ENCODE results near the gene BEST3.

DNA sequence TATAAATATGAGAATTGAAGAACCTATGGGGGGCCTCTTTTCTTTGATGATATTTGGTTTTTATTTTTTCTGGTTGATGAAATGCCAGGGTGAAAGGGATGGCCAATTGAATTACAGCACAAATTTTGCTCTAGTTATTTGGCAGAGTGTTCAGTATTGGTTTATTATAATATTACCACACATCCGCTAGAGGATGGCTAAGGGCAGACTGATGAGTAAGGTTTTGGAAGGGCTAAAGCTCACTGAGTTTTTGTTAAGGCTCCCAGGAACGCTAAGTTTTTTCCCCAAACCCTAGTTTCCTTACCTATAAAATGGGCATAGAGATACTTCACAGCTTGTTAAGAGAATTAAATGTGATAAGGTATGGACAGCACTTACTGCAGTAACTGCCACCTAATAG lies 54.1 kb downstream of the BEST3 start:
- no peak for TF ChIP-seq EZH2 (IDR thresholded peaks at IDR 0.05; ENCODE audit: low read depth, unreplicated experiment)
- TF ChIP-seq, protein P1, sequence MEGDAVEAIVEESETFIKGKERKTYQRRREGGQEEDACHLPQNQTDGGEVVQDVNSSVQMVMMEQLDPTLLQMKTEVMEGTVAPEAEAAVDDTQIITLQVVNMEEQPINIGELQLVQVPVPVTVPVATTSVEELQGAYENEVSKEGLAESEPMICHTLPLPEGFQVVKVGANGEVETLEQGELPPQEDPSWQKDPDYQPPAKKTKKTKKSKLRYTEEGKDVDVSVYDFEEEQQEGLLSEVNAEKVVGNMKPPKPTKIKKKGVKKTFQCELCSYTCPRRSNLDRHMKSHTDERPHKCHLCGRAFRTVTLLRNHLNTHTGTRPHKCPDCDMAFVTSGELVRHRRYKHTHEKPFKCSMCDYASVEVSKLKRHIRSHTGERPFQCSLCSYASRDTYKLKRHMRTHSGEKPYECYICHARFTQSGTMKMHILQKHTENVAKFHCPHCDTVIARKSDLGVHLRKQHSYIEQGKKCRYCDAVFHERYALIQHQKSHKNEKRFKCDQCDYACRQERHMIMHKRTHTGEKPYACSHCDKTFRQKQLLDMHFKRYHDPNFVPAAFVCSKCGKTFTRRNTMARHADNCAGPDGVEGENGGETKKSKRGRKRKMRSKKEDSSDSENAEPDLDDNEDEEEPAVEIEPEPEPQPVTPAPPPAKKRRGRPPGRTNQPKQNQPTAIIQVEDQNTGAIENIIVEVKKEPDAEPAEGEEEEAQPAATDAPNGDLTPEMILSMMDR (conservative IDR thresholded peaks at IDR 0.05; ENCODE audit: low read depth in 2 of 2) = no peak
- no peak for TF ChIP-seq POLR2AphosphoS5 (IDR thresholded peaks at IDR 0.05; ENCODE audit: low read depth)
- no peak for TF ChIP-seq CREB1 (CRISPR knock-in tag; IDR thresholded peaks at IDR 0.05; ENCODE audit: low read depth)
- TF ChIP-seq, protein P2, sequence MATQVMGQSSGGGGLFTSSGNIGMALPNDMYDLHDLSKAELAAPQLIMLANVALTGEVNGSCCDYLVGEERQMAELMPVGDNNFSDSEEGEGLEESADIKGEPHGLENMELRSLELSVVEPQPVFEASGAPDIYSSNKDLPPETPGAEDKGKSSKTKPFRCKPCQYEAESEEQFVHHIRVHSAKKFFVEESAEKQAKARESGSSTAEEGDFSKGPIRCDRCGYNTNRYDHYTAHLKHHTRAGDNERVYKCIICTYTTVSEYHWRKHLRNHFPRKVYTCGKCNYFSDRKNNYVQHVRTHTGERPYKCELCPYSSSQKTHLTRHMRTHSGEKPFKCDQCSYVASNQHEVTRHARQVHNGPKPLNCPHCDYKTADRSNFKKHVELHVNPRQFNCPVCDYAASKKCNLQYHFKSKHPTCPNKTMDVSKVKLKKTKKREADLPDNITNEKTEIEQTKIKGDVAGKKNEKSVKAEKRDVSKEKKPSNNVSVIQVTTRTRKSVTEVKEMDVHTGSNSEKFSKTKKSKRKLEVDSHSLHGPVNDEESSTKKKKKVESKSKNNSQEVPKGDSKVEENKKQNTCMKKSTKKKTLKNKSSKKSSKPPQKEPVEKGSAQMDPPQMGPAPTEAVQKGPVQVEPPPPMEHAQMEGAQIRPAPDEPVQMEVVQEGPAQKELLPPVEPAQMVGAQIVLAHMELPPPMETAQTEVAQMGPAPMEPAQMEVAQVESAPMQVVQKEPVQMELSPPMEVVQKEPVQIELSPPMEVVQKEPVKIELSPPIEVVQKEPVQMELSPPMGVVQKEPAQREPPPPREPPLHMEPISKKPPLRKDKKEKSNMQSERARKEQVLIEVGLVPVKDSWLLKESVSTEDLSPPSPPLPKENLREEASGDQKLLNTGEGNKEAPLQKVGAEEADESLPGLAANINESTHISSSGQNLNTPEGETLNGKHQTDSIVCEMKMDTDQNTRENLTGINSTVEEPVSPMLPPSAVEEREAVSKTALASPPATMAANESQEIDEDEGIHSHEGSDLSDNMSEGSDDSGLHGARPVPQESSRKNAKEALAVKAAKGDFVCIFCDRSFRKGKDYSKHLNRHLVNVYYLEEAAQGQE (IDR thresholded peaks at IDR 0.05; ENCODE audit: unreplicated experiment) = no peak
- no peak for TF ChIP-seq NANOG (IDR thresholded peaks at IDR 0.05; ENCODE audit: borderline replicate concordance)
- no peak for TF ChIP-seq EZH2phosphoT487 (IDR thresholded peaks at IDR 0.05; ENCODE audit: unreplicated experiment)

Measured in GM23338 (cell line).